Astrocyte (in vitro differentiated cells and primary cell): ENCODE results near the gene CNTNAP5. TPM values are rescaled to one million over a fixed set of nuclear protein-coding genes. Genes with fewer than 3 reads are reported as not detected.

ENCODE experiments used
- DNase-seq: peaks from one replicate; pipeline ENCODE4 v3.0.0-alpha.2; 2010; ENCODE audit warnings: low read depth
- FAIRE-seq: peaks from 2 replicates; lab custom pipeline; 2011; peaks lifted over from hg19 to GRCh38; lab: Jason Lieb, UNC
- H2AFZ ChIP-seq: 2 replicates; pipeline ENCODE4 v1.6.0; 2012; ENCODE audit warnings: low read depth, low read length, inconsistent platforms
- H3K27ac ChIP-seq: 2 replicates; pipeline ENCODE4 v1.5.1; 2011; ENCODE audit warnings: low read depth, low read length, inconsistent platforms
- H3K27me3 ChIP-seq: 2 replicates; pipeline ENCODE4 v1.6.0; 2011; ENCODE audit warnings: low read length, inconsistent platforms; ENCODE audit not compliant: insufficient read depth
- H3K36me3 ChIP-seq: 2 replicates; pipeline ENCODE4 v1.5.1; 2011; ENCODE audit warnings: low read length, inconsistent platforms; ENCODE audit not compliant: insufficient read depth
- H3K4me1 ChIP-seq: 2 replicates; pipeline ENCODE4 v1.5.1; 2011; ENCODE audit warnings: low read length, inconsistent platforms; ENCODE audit not compliant: insufficient read depth
- H3K4me2 ChIP-seq: 2 replicates; pipeline ENCODE4 v1.6.0; 2012; ENCODE audit warnings: low read length, inconsistent platforms
- H3K4me3 ChIP-seq: 2 replicates; pipeline ENCODE4 v1.5.1; 2011; ENCODE audit warnings: low read depth, mild to moderate bottlenecking, low read length, inconsistent platforms; ENCODE audit not compliant: insufficient read depth
- H3K79me2 ChIP-seq: 2 replicates; pipeline ENCODE4 v1.6.0; 2012; ENCODE audit warnings: mild to moderate bottlenecking, low read length, inconsistent platforms; ENCODE audit not compliant: insufficient read depth
- H3K9ac ChIP-seq: 2 replicates; pipeline ENCODE4 v1.6.0; 2012; ENCODE audit warnings: mild to moderate bottlenecking, low read length, inconsistent platforms
- H3K9me3 ChIP-seq: 2 replicates; pipeline ENCODE4 v1.5.1; 2012; ENCODE audit warnings: low read depth, mild to moderate bottlenecking, low read length, inconsistent platforms; ENCODE audit not compliant: insufficient read depth
- H4K20me1 ChIP-seq: 2 replicates; pipeline ENCODE4 v1.6.0; 2012; ENCODE audit warnings: low read length, inconsistent platforms; ENCODE audit not compliant: insufficient read depth
- H3K27ac Mint-ChIP-seq: one replicate; pipeline ENCODE4 v1.8.0; 2021; ENCODE audit warnings: mild to moderate bottlenecking, mixed read lengths; ENCODE audit not compliant: unreplicated experiment
- H3K27me3 Mint-ChIP-seq: one replicate; pipeline ENCODE4 v1.8.0; 2021; ENCODE audit warnings: low read depth, mixed read lengths; ENCODE audit not compliant: unreplicated experiment
- H3K36me3 Mint-ChIP-seq: one replicate; pipeline ENCODE4 v1.8.0; 2021; ENCODE audit warnings: low read depth, mixed read lengths; ENCODE audit not compliant: unreplicated experiment
- H3K4me1 Mint-ChIP-seq: one replicate; pipeline ENCODE4 v1.8.0; 2021; ENCODE audit warnings: low read depth, mixed read lengths; ENCODE audit not compliant: unreplicated experiment
- H3K4me3 Mint-ChIP-seq: one replicate; pipeline ENCODE4 v1.8.0; 2021; ENCODE audit warnings: mild to moderate bottlenecking, moderate library complexity, mixed read lengths; ENCODE audit not compliant: unreplicated experiment
- H3K9me3 Mint-ChIP-seq: one replicate; pipeline ENCODE4 v1.8.0; 2021; ENCODE audit warnings: mild to moderate bottlenecking, mixed read lengths; ENCODE audit not compliant: unreplicated experiment
- CTCF ChIP-seq: IDR thresholded peaks from 2 replicates; pipeline ENCODE4 v1.5.1; 2011; ENCODE audit warnings: low read depth, mild to moderate bottlenecking, inconsistent platforms, low read length, moderate library complexity; ENCODE audit not compliant: insufficient read depth
- EZH2 ChIP-seq: IDR thresholded peaks from 2 replicates; pipeline ENCODE4 v1.6.1; 2012; ENCODE audit warnings: mild to moderate bottlenecking, low read length, inconsistent platforms; ENCODE audit not compliant: insufficient read depth
- total RNA-seq: library from RNA; stranded (reverse); gene quantifications from 2 replicates; pipeline ENCODE4 v1.2.1, GENCODE V29; 2021

Gene CNTNAP5
- total RNA-seq, 1 donor from 2014 or later, result 0.30 TPM

GRCh38 chr2:124426122-124426521, 401.0 kb downstream of the CNTNAP5 start:
- Histone ChIP-seq H3K4me1 (no peaks in the 10 kb centered on the region), H3K36me3 (no peaks in the 10 kb centered on the region), H3K27ac (no peak overlapping the region), H3K79me2 (no peaks in the 10 kb centered on the region), H3K27me3 (no peaks in the 10 kb centered on the region), H3K9me3 (peaks cover 13% of the 10 kb centered on the region), H3K4me3 (no peak overlapping the region), H3K4me2 (no peak overlapping the region), H4K20me1 (no peaks in the 10 kb centered on the region), H3K9ac (no peak overlapping the region), H2AFZ (no peak overlapping the region)
- H3K27ac Mint-ChIP-seq, result no peak overlapping the region
- no peaks in the 10 kb centered on the region for H3K36me3 Mint-ChIP-seq
- DNase-seq, result no peak
- TF ChIP-seq EZH2, result no peak
- H3K4me1 Mint-ChIP-seq, result no peaks in the 10 kb centered on the region
- peaks cover 3% of the 10 kb centered on the region for H3K27me3 Mint-ChIP-seq
- H3K9me3 Mint-ChIP-seq, result no peaks in the 10 kb centered on the region
- H3K4me3 Mint-ChIP-seq, result no peak overlapping the region
- no peak for FAIRE-seq

GRCh38 chr2:124426625-124427024, 401.5 kb downstream of the CNTNAP5 start:
- H3K27ac ChIP-seq, result no peak overlapping the region
- H3K36me3 ChIP-seq, result no peaks in the 10 kb centered on the region
- H3K27me3 ChIP-seq, result no peaks in the 10 kb centered on the region
- no peaks in the 10 kb centered on the region for H4K20me1 ChIP-seq
- H3K4me2 ChIP-seq, result no peak overlapping the region
- peaks cover 13% of the 10 kb centered on the region for H3K9me3 ChIP-seq
- no peak for DNase-seq
- H2AFZ ChIP-seq, result no peak overlapping the region
- no peak overlapping the region for H3K27ac Mint-ChIP-seq
- FAIRE-seq, result no peak
- H3K27me3 Mint-ChIP-seq, result no peaks in the 10 kb centered on the region
- no peaks in the 10 kb centered on the region for H3K4me1 Mint-ChIP-seq
- no peaks in the 10 kb centered on the region for H3K4me1 ChIP-seq
- TF ChIP-seq EZH2 (no peak), CTCF (no peak)
- H3K4me3 Mint-ChIP-seq, result no peak overlapping the region
- no peaks in the 10 kb centered on the region for H3K36me3 Mint-ChIP-seq
- H3K9ac ChIP-seq, result no peak overlapping the region
- H3K9me3 Mint-ChIP-seq, result no peaks in the 10 kb centered on the region
- H3K4me3 ChIP-seq, result no peak overlapping the region
- H3K79me2 ChIP-seq, result no peaks in the 10 kb centered on the region

GRCh38 chr2:124437811-124438210, 412.7 kb downstream of the CNTNAP5 start:
- TF ChIP-seq EZH2, result no peak
- no peak for TF ChIP-seq CTCF
- Mint-ChIP-seq H3K9me3 (no peaks in the 10 kb centered on the region), H3K4me1 (no peaks in the 10 kb centered on the region), H3K36me3 (no peaks in the 10 kb centered on the region), H3K27ac (no peak overlapping the region), H3K27me3 (peaks cover 2% of the 10 kb centered on the region), H3K4me3 (no peak overlapping the region)
- Histone ChIP-seq H3K36me3 (no peaks in the 10 kb centered on the region), H3K4me1 (no peaks in the 10 kb centered on the region), H3K9me3 (peaks cover 6% of the 10 kb centered on the region), H2AFZ (no peak overlapping the region), H3K4me2 (no peak overlapping the region), H3K27ac (no peak overlapping the region), H3K4me3 (no peak overlapping the region), H3K27me3 (no peaks in the 10 kb centered on the region), H4K20me1 (no peaks in the 10 kb centered on the region), H3K9ac (no peak overlapping the region), H3K79me2 (no peaks in the 10 kb centered on the region)
- DNase-seq, result no peak
- FAIRE-seq, result no peak
